ENCODE measurements around the gene FAM240A.

DNA sequence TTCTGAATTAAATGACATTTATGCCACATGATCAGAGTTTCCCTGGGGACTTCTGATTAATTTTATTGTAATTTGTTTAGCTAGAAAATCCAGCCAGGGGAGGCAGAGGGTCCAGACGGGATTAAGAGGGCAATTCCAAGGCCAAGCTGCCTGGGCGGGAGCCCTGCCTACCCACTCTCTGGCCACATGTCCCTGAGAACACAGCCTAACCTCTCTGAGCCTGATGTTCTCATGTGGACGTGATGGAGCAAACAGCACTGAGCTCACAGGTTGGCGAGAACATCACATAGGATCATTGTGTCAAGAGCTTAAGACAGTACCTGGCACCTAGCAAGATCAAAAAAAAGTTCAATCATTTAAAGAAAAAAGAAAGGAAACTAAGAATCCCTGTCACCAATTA lies 47.2 kb upstream of the FAM240A start:
- TF ChIP-seq, protein P1, sequence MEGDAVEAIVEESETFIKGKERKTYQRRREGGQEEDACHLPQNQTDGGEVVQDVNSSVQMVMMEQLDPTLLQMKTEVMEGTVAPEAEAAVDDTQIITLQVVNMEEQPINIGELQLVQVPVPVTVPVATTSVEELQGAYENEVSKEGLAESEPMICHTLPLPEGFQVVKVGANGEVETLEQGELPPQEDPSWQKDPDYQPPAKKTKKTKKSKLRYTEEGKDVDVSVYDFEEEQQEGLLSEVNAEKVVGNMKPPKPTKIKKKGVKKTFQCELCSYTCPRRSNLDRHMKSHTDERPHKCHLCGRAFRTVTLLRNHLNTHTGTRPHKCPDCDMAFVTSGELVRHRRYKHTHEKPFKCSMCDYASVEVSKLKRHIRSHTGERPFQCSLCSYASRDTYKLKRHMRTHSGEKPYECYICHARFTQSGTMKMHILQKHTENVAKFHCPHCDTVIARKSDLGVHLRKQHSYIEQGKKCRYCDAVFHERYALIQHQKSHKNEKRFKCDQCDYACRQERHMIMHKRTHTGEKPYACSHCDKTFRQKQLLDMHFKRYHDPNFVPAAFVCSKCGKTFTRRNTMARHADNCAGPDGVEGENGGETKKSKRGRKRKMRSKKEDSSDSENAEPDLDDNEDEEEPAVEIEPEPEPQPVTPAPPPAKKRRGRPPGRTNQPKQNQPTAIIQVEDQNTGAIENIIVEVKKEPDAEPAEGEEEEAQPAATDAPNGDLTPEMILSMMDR (IDR thresholded peaks at IDR 0.05) = no peak
- TF ChIP-seq EP300 (IDR thresholded peaks at IDR 0.05; ENCODE audit: low read depth) = no peak
- TF ChIP-seq POLR2A (IDR thresholded peaks at IDR 0.05) = no peak

Measured in transverse colon (tissue), 3 donors.